Measurements from ENCODE around the gene MORN1. TPM values are rescaled to one million over a fixed set of nuclear protein-coding genes. Genes with fewer than 3 reads are reported as not detected.

Gene MORN1
- total and polyA plus RNA-seq, 10 of the 15 experiments (the other 5 are each of a cell fraction or from before 2014, with no cell fraction given), result 0.76 to 7.9 (median 5.5) TPM

- Histone ChIP-seq H3K9ac (ENCODE audit: control insufficient read depth, insufficient read depth, low read length) (no peak overlapping the region), H2AFZ (ENCODE audit: control insufficient read depth, low read depth, low read length) (no peak overlapping the region), H3K4me1 (ENCODE audit: control insufficient read depth, insufficient read depth, low read length) (no peaks in the 10 kb centered on the region), H3K4me3 (no peak overlapping the region), H3K27ac (ENCODE audit: control insufficient read depth, insufficient read depth) (no peak overlapping the region), H3K27me3 (replicated peaks in 1 of 2; ENCODE audit: control insufficient read depth in 2 of 2, insufficient read depth in 2 of 2, low read length in 1 of 2) (no peaks in the 10 kb centered on the region; a peak in 1 of 4 replicates), H4K20me1 (ENCODE audit: control insufficient read depth, insufficient read depth) (no peaks in the 10 kb centered on the region), H3K4me2 (ENCODE audit: control insufficient read depth, insufficient read depth) (no peak overlapping the region), H3K36me3 (ENCODE audit: control insufficient read depth in 2 of 2, insufficient read depth in 2 of 2, low read length in 1 of 2) (no peaks in the 10 kb centered on the region), H3K9me3 (replicated peaks; ENCODE audit: control insufficient read depth, insufficient read depth, low read length) (no peaks in the 10 kb centered on the region), H3K79me2 (ENCODE audit: control insufficient read depth, insufficient read depth, low read length) (no peaks in the 10 kb centered on the region)
- intact Hi-C loops (cut with micrococcal nuclease; ENCODE audit: unreplicated experiment) (no loop called here), in situ Hi-C loops (cut with MboI) (no loop called here)
- ChIA-PET RAD21 (ENCODE audit: unreplicated experiment) (no interaction called here), POLR2A (no interaction called here), SMC1A (ENCODE audit: uncharacterized antibody, unreplicated experiment) (no interaction called here), CTCF (no interaction called here)
- FAIRE-seq (no peak), ATAC-seq (no peak), DNase-seq (ENCODE audit: low read depth, low spot score) (no peak)
- TF ChIP-seq ZBTB33 (IDR thresholded peaks at IDR 0.05) (no peak), BCL11A (IDR thresholded peaks at IDR 0.05; ENCODE audit: low read depth, low read length) (no peak), BCLAF1 (IDR thresholded peaks at IDR 0.05) (no peak), YBX1 (IDR thresholded peaks at IDR 0.05) (no peak), NRF1 (conservative IDR thresholded peaks at IDR 0.05; ENCODE audit: low read depth, low read length) (no peak), ZNF24 (IDR thresholded peaks at IDR 0.05) (no peak), RUNX3 (IDR thresholded peaks at IDR 0.05; ENCODE audit: low read length) (no peak), NKRF (conservative IDR thresholded peaks at IDR 0.05) (no peak), RELB (IDR thresholded peaks at IDR 0.05; ENCODE audit: low read depth) (no peak)
- no TSS peak for BruUV-seq (replicated peaks)
- WGBS (ENCODE audit: insufficient coverage, insufficient replicate concordance, low lambda C conversion rate, missing lambda C conversion rate), result 46% methylated on average over 24 of the region's 24 CpGs
These were observed 51.1 kb downstream of the MORN1 start for GRCh38 chr1:2340086-2340917.

Data from GM12878 (cell line).